Ovary (tissue), 3 donors: ENCODE results near the gene IL6R.

Experiments used
- EP300 ChIP-seq: sonication (generic); formaldehyde crosslinking; IDR thresholded peaks from one replicate; pipeline ENCODE4 v1.6.1; 2017; ENCODE audit warnings: antibody characterized with exemption
- TF ChIP-seq, protein P1 (sequence below), 3 donors: fragments of 450-650 bp in 2 of 3; fragments of 200-600 bp in 1 of 3; IDR thresholded peaks; one replicate each; pipeline versions ENCODE4 v1.5.1 to v1.8.0; 2016 to 2022; ENCODE audit warnings: antibody characterized with exemption in 3 of 3, mild to moderate bottlenecking in 1 of 3
- donor health status: DM: no; HTN: no; CAD: no.

DNA sequence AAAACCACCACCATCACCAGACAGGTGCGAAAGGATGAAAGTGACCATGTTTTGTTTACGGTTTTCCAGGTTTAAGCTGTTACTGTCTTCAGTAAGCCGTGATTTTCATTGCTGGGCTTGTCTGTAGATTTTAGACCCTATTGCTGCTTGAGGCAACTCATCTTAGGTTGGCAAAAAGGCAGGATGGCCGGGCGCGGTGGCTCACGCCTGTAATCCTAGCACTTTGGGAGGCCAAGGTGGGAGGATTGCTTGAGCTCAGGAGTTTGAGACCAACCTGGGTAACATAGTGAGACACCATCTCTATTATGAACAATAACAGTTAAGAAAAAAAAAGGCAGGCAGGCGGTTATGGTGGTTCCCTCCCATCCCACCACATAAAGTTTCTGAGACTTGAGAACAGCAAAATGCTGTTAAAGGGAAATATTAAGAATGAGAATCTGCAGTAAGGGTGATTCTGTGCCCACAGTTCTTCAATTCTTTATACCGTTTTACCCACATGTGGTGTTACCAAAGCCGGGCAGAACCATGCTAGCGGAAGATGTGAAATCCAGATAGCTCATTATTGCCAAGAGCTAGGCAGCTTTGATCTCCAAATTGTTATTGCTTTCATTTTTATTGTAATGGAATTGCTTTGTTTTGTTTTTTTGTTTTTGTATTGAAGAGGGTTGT, 62.4 kb downstream of the IL6R start:
- TF ChIP-seq, protein P1, sequence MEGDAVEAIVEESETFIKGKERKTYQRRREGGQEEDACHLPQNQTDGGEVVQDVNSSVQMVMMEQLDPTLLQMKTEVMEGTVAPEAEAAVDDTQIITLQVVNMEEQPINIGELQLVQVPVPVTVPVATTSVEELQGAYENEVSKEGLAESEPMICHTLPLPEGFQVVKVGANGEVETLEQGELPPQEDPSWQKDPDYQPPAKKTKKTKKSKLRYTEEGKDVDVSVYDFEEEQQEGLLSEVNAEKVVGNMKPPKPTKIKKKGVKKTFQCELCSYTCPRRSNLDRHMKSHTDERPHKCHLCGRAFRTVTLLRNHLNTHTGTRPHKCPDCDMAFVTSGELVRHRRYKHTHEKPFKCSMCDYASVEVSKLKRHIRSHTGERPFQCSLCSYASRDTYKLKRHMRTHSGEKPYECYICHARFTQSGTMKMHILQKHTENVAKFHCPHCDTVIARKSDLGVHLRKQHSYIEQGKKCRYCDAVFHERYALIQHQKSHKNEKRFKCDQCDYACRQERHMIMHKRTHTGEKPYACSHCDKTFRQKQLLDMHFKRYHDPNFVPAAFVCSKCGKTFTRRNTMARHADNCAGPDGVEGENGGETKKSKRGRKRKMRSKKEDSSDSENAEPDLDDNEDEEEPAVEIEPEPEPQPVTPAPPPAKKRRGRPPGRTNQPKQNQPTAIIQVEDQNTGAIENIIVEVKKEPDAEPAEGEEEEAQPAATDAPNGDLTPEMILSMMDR (IDR thresholded peaks at IDR 0.05): no peak
- no peak for TF ChIP-seq EP300
